Ammon's horn (tissue), 1 donor: ENCODE data around the gene FHL3.
A peak's percentile ranks its signal among the peaks of the same experiment; 100 is the strongest.

ENCODE experiments used
- DNase-seq: peaks from one replicate; pipeline ENCODE4 v3.0.0-alpha.2; 2016; ENCODE audit warnings: low spot score

FHL3 gene

DNA sequence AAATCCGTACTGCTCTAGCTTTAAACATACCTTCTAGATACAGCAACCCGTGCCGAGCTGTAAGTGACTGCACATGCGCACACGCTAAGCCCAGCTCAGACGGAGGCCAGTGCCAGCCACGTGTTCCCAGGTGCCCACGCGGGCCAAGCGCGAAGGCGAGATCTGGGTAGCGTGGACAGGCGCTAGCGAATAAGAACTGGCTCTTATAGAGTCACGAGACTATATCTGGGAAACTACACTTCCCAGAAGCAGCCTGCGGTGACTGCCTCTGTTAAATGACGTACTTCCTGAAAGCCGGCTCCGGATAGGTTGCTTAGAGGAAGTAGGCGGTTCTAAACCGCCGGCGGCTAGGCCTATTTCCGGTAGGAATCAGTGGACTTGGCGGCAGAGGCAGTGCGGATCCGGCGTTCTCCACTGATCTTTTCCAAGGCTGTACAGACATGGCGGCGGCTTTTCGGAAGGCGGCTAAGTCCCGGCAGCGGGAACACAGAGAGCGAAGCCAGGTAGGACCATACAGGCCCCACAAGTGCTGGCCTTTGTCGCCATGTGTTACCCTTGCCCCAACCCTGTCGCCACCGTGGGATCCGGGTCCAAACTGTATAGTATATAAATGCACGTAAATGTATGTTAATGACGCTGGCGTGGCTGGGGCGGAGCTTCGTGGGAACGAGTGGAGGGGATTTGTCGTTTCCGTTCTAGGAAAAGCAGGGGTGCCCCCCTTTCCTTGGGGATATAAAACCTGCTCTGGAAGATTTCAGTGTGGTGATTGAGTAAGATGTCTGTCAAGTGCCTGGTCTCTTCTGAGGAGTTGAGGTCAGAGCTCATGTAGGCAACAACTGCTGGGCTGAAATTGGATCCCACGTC is 7.3 kb upstream of the FHL3 start, which contains the start of gene UTP11:
TSS of gene UTP11 (plus strand) at position 372 of the 864 bp plus-strand sequence. CDS start at position 441, 69 bp downstream.
- DNase-seq, result peak; percentile 98

DNA sequence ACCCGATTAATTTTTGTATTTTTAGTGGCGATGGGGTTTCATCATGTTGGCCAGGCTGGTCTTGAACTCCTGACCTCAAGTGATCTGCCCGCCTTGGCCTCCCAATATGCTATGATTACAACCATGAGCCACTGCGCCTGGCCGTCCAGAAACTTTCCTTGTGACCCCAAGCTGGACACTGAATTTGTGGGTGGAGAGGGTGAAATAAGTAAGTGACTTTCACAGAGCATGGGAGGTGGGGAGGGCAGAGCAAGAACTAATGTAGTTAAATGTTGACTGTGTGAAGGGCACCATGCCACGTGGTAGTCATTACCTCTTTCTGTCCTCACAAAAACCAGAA is 4.5 kb upstream of the FHL3 start:
- DNase-seq, result no peak

- DNase-seq, result no peak
Observed at GRCh38 chr1:38009088-38009840, 4.0 kb upstream of the FHL3 start.

DNA sequence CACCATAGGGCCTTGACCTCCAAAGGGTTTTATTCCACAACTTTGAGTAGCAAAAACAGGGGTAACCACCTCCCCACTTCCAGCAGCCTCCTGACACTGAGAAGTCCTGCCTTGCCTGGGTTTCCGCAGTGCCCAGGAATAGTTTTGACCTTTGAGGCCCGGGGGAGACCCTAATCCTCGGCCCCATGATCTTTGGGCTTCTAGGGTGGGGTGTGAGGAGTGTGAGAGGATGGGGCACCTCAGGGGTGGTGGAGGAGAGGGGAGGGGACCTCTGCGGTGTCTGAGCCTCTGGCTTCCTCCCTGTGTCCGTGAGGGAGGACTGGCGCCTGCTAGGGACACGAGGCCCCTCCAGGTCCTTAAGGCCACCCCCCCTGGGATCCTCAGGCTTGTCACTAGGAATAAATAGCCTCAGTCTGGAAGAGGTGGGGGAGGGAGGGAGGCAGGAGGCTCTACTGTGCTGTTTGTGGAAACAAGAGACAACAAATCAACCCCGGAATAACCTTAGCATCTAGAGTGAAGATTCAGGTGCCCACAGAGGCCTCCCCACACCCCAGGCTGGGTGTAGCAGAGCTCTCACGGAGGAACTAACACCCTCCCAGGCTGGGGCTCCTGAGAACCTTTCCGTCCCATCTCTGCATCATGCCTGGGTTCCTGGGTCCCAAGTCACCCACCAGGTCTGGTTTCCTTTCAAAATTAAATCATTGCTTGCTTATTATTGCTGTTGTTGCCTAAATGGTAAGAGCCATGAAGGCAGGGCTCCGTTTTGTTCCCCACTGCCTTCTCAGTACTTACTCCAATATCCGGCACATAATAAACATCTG is 904 bp upstream of the FHL3 start:
- DNase-seq, result no peak

DNA sequence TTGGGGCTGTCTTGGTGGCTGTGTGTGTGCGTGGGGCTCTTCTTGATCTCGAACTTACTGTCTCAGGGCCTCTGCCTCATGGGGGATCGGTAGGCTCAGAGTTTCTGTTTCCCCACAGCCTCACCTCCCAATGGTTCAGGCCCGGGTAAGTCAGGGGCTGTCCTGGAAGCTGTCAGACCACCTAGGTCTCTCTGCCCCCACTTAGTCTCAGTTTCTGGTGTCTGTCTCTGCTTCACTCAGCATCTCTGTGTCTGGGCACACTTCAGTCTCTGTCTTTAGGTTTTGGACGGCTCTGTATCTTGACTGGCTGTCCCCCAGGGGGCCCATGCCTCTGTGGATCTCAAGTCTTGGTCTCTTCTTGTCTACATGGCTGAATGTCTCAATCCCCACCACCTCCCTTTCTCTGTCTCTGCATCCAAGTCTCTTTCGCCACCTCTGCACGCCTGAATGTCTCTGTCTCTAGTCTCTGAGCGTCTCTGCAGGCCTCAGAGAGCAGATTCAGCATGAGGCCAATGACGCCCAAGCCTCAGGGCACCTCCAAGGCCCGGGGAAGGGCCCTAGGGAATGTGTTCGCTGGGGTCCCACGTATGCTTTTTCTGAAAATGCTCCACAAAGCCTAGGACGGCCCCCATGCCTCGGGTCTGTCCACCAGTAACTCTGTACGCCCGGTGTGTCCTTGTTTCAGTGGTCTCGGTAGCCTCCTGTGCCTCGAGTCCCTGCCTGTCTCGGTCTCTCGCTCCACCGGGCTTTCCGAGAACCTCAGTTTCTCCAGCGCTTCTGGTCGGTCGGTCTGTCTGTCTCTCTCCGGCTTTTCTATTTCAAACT is 818 bp downstream of the FHL3 start:
- DNase-seq, result no peak

GRCh38 chr1:38003261-38004250 is 1.8 kb downstream of the FHL3 start:
- peak; percentile 32 for DNase-seq

- DNase-seq, result peak; percentile 9
Observed at GRCh38 chr1:38000529-38001455, 4.5 kb downstream of the FHL3 start.

DNA sequence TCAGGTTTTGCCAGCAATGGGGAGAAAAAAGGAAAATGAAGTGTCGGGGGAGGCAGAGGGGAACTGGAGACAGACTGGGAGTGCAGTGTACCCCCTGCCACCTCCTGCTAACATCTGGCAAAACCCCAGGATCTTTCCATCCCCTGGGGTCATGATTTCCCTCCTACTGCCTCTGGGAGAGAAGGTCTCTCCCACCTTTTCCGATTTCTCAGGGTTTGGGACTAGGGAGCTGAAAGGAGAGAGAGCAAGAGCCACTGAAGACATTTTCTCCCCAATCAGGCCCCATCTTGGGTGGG is 5.1 kb downstream of the FHL3 start:
- no peak for DNase-seq

- DNase-seq, result peak; percentile 29
Observed at GRCh38 chr1:37999430-38000232, 5.7 kb downstream of the FHL3 start.

- DNase-seq, result no peak
Observed at GRCh38 chr1:37998913-37999429, 6.3 kb downstream of the FHL3 start.

DNA sequence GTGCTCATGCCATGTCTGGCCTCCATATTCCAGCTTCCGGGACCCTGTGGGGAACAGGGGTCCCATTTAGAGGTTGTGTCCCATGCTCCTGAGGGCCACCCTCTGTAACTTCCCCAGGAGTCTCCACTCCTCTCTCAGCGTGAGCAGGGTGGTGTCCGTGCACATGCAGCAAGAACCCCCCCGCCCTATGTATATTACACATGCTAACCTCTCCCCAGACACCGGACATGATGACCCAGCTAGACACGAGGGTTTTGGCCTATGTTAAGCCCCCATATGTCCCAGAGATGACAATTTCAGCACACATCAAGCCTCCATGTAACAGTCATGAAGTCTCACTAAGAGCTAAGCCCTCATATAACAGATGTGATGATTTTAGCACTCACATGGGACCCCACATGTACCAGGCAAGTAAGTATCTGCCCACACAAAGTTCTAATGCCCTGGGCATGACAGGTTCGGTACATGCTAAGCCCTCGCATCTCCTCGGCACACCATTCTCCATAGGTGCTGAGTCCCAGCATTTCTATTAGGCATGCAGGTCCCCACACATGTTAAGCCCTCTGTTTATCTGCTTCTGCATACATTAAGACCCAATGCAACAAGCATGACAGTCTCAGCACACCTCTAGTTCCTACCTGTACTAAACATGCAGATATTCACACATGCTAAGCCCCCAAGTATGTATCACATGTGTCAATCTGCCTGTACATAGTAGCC is 7.1 kb downstream of the FHL3 start:
- DNase-seq, result no peak

DNA sequence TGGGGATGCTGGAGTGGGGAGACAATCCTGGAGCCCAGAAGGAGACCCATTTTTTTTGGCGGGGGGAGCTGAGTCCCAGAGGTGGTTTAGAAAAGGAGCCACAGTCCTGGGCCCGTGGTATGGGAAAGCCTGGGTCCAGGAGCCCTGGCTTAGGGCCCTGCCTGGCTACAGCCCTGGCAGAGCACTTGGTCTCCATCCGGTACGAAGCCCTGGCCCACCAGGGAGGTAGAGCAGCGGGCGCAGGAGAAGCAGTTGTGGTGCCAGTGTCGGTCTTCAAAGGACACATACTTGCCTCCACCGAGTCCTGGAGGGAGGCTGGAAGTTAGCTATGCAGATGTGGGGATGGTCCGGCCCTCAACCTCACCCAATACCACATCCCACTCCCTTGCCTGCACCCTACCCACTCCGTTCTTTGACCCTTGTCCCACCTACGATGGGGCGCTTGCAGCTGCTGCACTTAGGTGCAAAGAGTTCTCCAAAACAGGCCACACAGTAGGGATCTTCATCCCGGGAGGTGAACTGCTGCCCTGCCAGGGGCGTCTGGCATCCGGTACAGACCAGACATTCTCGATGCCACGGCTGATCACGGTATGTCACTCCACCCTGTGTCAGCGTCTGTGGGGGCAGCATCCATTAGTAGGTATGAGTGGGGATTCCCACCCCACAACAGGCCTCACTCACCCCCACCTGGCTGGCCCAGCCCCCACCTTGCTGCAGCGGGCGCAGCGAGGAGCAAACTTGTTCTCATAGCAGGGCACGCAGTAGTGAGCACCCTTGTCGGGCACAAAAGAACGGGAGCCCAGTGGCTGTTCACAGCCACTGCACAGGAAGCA is 7.8 kb downstream of the FHL3 start:
- DNase-seq, result no peak

GRCh38 chr1:37995751-37996345 is 9.5 kb downstream of the FHL3 start:
- DNase-seq, result peak; percentile 14

- DNase-seq, result no peak
Observed at GRCh38 chr1:37994886-37995566, 10.3 kb downstream of the FHL3 start.

GRCh38 chr1:37989361-37989930 is 15.9 kb downstream of the FHL3 start:
- peak; percentile 17 for DNase-seq
